Measurements from ENCODE around the gene SCD5. TPM values are rescaled to one million over a fixed set of nuclear protein-coding genes. Genes with fewer than 3 reads are reported as not detected.

SCD5 gene
- total and polyA plus RNA-seq, 2 experiments from 2014 or later = 0.79 to 1.6 TPM

DNA sequence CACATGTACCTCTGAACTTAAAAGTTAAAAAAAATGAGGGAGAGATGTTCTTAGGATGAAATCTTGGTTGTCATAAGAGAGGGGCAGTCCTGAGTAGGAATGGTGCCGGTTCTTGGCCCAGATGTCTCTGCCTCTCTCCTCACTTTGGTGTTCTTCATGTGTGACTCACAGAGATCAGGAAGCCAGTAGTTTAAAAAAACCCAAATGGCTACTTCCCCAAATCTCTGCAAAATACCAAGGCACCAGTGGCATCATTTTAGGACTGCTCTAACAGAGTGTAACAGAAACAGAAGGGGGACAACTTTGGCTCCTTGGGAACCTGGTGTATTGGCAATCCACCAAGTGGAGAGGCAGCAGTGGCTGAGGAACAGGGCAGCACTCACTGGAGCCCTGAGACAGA is 116.8 kb downstream of the SCD5 start:
- Mint-ChIP-seq H3K9me3 (no peaks in the 10 kb centered on the region), H3K36me3 (ENCODE audit: low read depth) (no peaks in the 10 kb centered on the region), H3K4me3 (no peak overlapping the region), H3K4me1 (peaks cover 3% of the 10 kb centered on the region; the same call in 1 of the 3 replicates), H3K27me3 (ENCODE audit: insufficient read depth, low read depth, poor library complexity) (peaks cover 1% of the 10 kb centered on the region), H3K27ac (no peak overlapping the region)
- no peak for TF ChIP-seq POLR2AphosphoS5 (IDR thresholded peaks at IDR 0.05; ENCODE audit: low read depth)
- TF ChIP-seq, protein P1, sequence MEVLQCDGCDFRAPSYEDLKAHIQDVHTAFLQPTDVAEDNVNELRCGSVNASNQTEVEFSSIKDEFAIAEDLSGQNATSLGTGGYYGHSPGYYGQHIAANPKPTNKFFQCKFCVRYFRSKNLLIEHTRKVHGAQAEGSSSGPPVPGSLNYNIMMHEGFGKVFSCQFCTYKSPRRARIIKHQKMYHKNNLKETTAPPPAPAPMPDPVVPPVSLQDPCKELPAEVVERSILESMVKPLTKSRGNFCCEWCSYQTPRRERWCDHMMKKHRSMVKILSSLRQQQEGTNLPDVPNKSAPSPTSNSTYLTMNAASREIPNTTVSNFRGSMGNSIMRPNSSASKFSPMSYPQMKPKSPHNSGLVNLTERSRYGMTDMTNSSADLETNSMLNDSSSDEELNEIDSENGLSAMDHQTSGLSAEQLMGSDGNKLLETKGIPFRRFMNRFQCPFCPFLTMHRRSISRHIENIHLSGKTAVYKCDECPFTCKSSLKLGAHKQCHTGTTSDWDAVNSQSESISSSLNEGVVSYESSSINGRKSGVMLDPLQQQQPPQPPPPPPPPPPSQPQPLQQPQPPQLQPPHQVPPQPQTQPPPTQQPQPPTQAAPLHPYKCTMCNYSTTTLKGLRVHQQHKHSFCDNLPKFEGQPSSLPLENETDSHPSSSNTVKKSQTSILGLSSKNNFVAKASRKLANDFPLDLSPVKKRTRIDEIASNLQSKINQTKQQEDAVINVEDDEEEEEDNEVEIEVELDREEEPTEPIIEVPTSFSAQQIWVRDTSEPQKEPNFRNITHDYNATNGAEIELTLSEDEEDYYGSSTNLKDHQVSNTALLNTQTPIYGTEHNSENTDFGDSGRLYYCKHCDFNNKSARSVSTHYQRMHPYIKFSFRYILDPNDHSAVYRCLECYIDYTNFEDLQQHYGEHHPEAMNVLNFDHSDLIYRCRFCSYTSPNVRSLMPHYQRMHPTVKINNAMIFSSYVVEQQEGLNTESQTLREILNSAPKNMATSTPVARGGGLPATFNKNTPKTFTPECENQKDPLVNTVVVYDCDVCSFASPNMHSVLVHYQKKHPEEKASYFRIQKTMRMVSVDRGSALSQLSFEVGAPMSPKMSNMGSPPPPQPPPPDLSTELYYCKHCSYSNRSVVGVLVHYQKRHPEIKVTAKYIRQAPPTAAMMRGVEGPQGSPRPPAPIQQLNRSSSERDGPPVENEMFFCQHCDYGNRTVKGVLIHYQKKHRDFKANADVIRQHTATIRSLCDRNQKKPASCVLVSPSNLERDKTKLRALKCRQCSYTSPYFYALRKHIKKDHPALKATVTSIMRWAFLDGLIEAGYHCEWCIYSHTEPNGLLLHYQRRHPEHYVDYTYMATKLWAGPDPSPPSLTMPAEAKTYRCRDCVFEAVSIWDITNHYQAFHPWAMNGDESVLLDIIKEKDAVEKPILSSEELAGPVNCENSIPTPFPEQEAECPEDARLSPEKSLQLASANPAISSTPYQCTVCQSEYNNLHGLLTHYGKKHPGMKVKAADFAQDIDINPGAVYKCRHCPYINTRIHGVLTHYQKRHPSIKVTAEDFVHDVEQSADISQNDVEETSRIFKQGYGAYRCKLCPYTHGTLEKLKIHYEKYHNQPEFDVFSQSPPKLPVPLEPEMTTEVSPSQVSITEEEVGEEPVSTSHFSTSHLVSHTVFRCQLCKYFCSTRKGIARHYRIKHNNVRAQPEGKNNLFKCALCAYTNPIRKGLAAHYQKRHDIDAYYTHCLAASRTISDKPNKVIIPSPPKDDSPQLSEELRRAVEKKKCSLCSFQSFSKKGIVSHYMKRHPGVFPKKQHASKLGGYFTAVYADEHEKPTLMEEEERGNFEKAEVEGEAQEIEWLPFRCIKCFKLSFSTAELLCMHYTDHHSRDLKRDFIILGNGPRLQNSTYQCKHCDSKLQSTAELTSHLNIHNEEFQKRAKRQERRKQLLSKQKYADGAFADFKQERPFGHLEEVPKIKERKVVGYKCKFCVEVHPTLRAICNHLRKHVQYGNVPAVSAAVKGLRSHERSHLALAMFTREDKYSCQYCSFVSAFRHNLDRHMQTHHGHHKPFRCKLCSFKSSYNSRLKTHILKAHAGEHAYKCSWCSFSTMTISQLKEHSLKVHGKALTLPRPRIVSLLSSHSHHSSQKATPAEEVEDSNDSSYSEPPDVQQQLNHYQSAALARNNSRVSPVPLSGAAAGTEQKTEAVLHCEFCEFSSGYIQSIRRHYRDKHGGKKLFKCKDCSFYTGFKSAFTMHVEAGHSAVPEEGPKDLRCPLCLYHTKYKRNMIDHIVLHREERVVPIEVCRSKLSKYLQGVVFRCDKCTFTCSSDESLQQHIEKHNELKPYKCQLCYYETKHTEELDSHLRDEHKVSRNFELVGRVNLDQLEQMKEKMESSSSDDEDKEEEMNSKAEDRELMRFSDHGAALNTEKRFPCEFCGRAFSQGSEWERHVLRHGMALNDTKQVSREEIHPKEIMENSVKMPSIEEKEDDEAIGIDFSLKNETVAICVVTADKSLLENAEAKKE (CRISPR knock-in tag; IDR thresholded peaks at IDR 0.05) = no peak
- TF ChIP-seq EZH2 (IDR thresholded peaks at IDR 0.05; ENCODE audit: low read depth, unreplicated experiment) = no peak
- no peak for TF ChIP-seq STAT1 (IDR thresholded peaks at IDR 0.05; ENCODE audit: unreplicated experiment)
- TF ChIP-seq, protein P2, sequence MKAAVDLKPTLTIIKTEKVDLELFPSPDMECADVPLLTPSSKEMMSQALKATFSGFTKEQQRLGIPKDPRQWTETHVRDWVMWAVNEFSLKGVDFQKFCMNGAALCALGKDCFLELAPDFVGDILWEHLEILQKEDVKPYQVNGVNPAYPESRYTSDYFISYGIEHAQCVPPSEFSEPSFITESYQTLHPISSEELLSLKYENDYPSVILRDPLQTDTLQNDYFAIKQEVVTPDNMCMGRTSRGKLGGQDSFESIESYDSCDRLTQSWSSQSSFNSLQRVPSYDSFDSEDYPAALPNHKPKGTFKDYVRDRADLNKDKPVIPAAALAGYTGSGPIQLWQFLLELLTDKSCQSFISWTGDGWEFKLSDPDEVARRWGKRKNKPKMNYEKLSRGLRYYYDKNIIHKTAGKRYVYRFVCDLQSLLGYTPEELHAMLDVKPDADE (IDR thresholded peaks at IDR 0.05) = no peak
- TF ChIP-seq ZNF114 (CRISPR knock-in tag; IDR thresholded peaks at IDR 0.05) = no peak
- TF ChIP-seq NANOG (IDR thresholded peaks at IDR 0.05; ENCODE audit: borderline replicate concordance) = no peak
- no peak for TF ChIP-seq ZNF331 (CRISPR knock-in tag; IDR thresholded peaks at IDR 0.05; ENCODE audit: low read depth)
- TF ChIP-seq, protein P3, sequence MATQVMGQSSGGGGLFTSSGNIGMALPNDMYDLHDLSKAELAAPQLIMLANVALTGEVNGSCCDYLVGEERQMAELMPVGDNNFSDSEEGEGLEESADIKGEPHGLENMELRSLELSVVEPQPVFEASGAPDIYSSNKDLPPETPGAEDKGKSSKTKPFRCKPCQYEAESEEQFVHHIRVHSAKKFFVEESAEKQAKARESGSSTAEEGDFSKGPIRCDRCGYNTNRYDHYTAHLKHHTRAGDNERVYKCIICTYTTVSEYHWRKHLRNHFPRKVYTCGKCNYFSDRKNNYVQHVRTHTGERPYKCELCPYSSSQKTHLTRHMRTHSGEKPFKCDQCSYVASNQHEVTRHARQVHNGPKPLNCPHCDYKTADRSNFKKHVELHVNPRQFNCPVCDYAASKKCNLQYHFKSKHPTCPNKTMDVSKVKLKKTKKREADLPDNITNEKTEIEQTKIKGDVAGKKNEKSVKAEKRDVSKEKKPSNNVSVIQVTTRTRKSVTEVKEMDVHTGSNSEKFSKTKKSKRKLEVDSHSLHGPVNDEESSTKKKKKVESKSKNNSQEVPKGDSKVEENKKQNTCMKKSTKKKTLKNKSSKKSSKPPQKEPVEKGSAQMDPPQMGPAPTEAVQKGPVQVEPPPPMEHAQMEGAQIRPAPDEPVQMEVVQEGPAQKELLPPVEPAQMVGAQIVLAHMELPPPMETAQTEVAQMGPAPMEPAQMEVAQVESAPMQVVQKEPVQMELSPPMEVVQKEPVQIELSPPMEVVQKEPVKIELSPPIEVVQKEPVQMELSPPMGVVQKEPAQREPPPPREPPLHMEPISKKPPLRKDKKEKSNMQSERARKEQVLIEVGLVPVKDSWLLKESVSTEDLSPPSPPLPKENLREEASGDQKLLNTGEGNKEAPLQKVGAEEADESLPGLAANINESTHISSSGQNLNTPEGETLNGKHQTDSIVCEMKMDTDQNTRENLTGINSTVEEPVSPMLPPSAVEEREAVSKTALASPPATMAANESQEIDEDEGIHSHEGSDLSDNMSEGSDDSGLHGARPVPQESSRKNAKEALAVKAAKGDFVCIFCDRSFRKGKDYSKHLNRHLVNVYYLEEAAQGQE (IDR thresholded peaks at IDR 0.05; ENCODE audit: unreplicated experiment) = no peak
- TF ChIP-seq CREB1 (CRISPR knock-in tag; IDR thresholded peaks at IDR 0.05; ENCODE audit: low read depth) = no peak
- H3K27me3 ChIP-seq (ENCODE audit: insufficient read depth) = no peaks in the 10 kb centered on the region
- H3K27ac ChIP-seq (ENCODE audit: low read depth) = no peak overlapping the region
- no peak overlapping the region for H2AFZ ChIP-seq
- no peaks in the 10 kb centered on the region for H3K36me3 ChIP-seq (ENCODE audit: insufficient read depth)
- no peaks in the 10 kb centered on the region for H3F3A ChIP-seq (replicated peaks; ENCODE audit: low read depth)
- H4K20me1 ChIP-seq (replicated peaks; ENCODE audit: insufficient read depth) = no peaks in the 10 kb centered on the region
- H3K4me2 ChIP-seq = no peak overlapping the region
- ATAC-seq (no peak), DNase-seq (ENCODE audit: low spot score) (no peak)
- H3K9me2 ChIP-seq (ENCODE audit: insufficient read depth) = no peaks in the 10 kb centered on the region
- no peak overlapping the region for H3K4me3 ChIP-seq
- H3K79me2 ChIP-seq (replicated peaks; ENCODE audit: insufficient read depth) = no peaks in the 10 kb centered on the region
- no peaks in the 10 kb centered on the region for H3K4me1 ChIP-seq (ENCODE audit: insufficient read depth)

Measured in GM23338 (cell line).